H1 (cell line): Measurements from ENCODE around the gene HAND1. TPM values are rescaled to one million over a fixed set of nuclear protein-coding genes. Genes with fewer than 3 reads are reported as not detected.

Experiments
- CTCF ChIA-PET: fragments of 300-600 bp; sonication (Branson Sonifier 250); formaldehyde crosslinking; loops from one replicate; lab custom pipeline; 2021; ENCODE audit not compliant: partially characterized antibody; lab: Charles Lee
- POLR2A ChIA-PET: fragments of 300-600 bp; sonication (Branson Sonifier 250); formaldehyde crosslinking; loops from one replicate; lab custom pipeline; 2021; ENCODE audit warnings: inconsistent platforms; ENCODE audit not compliant: partially characterized antibody; lab: Charles Lee
- DNase-seq, 2 experiments: peaks; one replicate each; pipeline versions ENCODE4 v3.0.0 to v3.0.0-alpha.2; 2010 to 2022; ENCODE audit warnings: low spot score in 2 of 2, low read depth in 1 of 2, mixed read lengths in 1 of 2
- FAIRE-seq: peaks from 2 replicates; lab custom pipeline; 2011; peaks lifted over from hg19 to GRCh38; lab: Jason Lieb, UNC
- H2AFZ ChIP-seq: 2 replicates; pipeline ENCODE4 v1.8.1; 2012; ENCODE audit warnings: low read length, inconsistent platforms
- H2AK5ac ChIP-seq: 2 replicates; pipeline ENCODE4 v1.6.1; 2013; ENCODE audit warnings: low read depth, low read length
- H2BK120ac ChIP-seq: replicated peaks from 2 replicates; pipeline ENCODE3; 2013; ENCODE audit warnings: low read depth, low read length, inconsistent platforms
- H2BK12ac ChIP-seq: 2 replicates; pipeline ENCODE4 v1.6.1; 2013; ENCODE audit warnings: low read depth, low read length
- H2BK15ac ChIP-seq: 2 replicates; pipeline ENCODE4 v1.6.1; 2013; ENCODE audit warnings: low read length
- H2BK20ac ChIP-seq: 2 replicates; pipeline ENCODE4 v1.6.1; 2013; ENCODE audit warnings: low read length
- H2BK5ac ChIP-seq: 2 replicates; pipeline ENCODE4 v1.6.1; 2013; ENCODE audit warnings: low read depth, low read length
- H3K14ac ChIP-seq: 2 replicates; pipeline ENCODE4 v1.6.1; 2013; ENCODE audit warnings: inconsistent platforms; ENCODE audit not compliant: insufficient read length
- H3K18ac ChIP-seq: 2 replicates; pipeline ENCODE4 v1.6.1; 2013; ENCODE audit warnings: low read length; ENCODE audit errors: extremely low read depth
- H3K23ac ChIP-seq: 2 replicates; pipeline ENCODE4 v1.6.1; 2013; ENCODE audit warnings: inconsistent platforms; ENCODE audit not compliant: insufficient read length
- H3K23me2 ChIP-seq: 2 replicates; pipeline ENCODE4 v1.6.1; 2013; ENCODE audit warnings: low read depth, low read length
- H3K27ac ChIP-seq: 2 replicates; pipeline ENCODE4 v1.6.1; 2011; ENCODE audit warnings: low read depth, low read length, inconsistent platforms
- H3K27me3 ChIP-seq, 4 experiments: replicated peaks in 1 of 4; 1 replicate in 1 of 4; 2 replicates in 3 of 4; pipeline versions ENCODE4 v1.6.1 to v1.8.1; 2011 to 2013; ENCODE audit warnings: low read length in 3 of 4, mild to moderate bottlenecking in 3 of 4, inconsistent platforms in 2 of 4, mixed read lengths in 2 of 4, moderate library complexity in 1 of 4; ENCODE audit not compliant: control insufficient read depth in 3 of 4, insufficient read depth in 3 of 4; ENCODE audit errors: extremely low read depth in 1 of 4
- H3K36me3 ChIP-seq, 4 experiments: 2 replicates each; pipeline versions ENCODE4 v1.6.1 to v1.8.1; 2011 to 2013; ENCODE audit warnings: mild to moderate bottlenecking in 4 of 4, low read length in 3 of 4, moderate library complexity in 2 of 4, control low read depth in 1 of 4, inconsistent platforms in 1 of 4; ENCODE audit not compliant: insufficient read depth in 4 of 4, control insufficient read depth in 2 of 4
- H3K4ac ChIP-seq: replicated peaks from 2 replicates; pipeline ENCODE3; 2013; ENCODE audit warnings: low read length, low read depth, mixed read lengths, inconsistent platforms; ENCODE audit not compliant: insufficient read length
- H3K4me1 ChIP-seq, 4 experiments: replicated peaks in 1 of 4; 1 replicate in 1 of 4; 2 replicates in 3 of 4; pipeline versions ENCODE4 v1.6.1 to v1.8.1; 2011 to 2013; ENCODE audit warnings: low read length in 3 of 4, inconsistent platforms in 2 of 4, mixed read lengths in 1 of 4; ENCODE audit not compliant: insufficient read depth in 4 of 4, control insufficient read depth in 3 of 4
- H3K4me2 ChIP-seq, 2 experiments: 2 replicates each; pipeline versions ENCODE4 v1.6.1 to v1.8.1; 2011 to 2013; ENCODE audit warnings: low read depth in 2 of 2, low read length in 2 of 2, control low read depth in 1 of 2, inconsistent platforms in 1 of 2, mild to moderate bottlenecking in 1 of 2; ENCODE audit not compliant: insufficient read depth in 1 of 2
- H3K4me3 ChIP-seq, 4 experiments: fragments of 200-600, 300-600 bp in 1 of 4; sonication (generic), shearing (Covaris generic), sonication (Bioruptor Twin) in 1 of 4; 2 replicates each; pipeline versions ENCODE4 v1.5.1 to v1.8.1; 2011 to 2016; ENCODE audit warnings: low read length in 4 of 4, low read depth in 3 of 4, control low read depth in 2 of 4, inconsistent platforms in 2 of 4, mild to moderate bottlenecking in 2 of 4, mixed read lengths in 1 of 4, moderate library complexity in 1 of 4; ENCODE audit not compliant: insufficient read depth in 2 of 4; ENCODE audit errors: extremely low read depth in 1 of 4
- H3K56ac ChIP-seq: replicated peaks from 2 replicates; pipeline ENCODE3; 2013; ENCODE audit warnings: low read depth, mild to moderate bottlenecking, mixed read lengths, low read length, inconsistent platforms; ENCODE audit not compliant: insufficient read length
- H3K79me1 ChIP-seq: 2 replicates; pipeline ENCODE4 v1.6.1; 2013; ENCODE audit warnings: low read depth, low read length, control low read depth
- H3K79me2 ChIP-seq, 2 experiments: 2 replicates each; pipeline versions ENCODE4 v1.6.1 to v1.8.1; 2012 to 2013; ENCODE audit warnings: low read length in 2 of 2, mild to moderate bottlenecking in 2 of 2, inconsistent platforms in 1 of 2; ENCODE audit not compliant: insufficient read depth in 2 of 2, control insufficient read depth in 1 of 2
- H3K9ac ChIP-seq, 4 experiments: replicated peaks in 1 of 4; 1 replicate in 1 of 4; 2 replicates in 3 of 4; pipeline versions ENCODE4 v1.6.1 to v1.8.1; 2011 to 2013; ENCODE audit warnings: low read depth in 3 of 4, low read length in 3 of 4, control low read depth in 2 of 4, mild to moderate bottlenecking in 2 of 4, moderate library complexity in 2 of 4, inconsistent platforms in 1 of 4; ENCODE audit errors: extremely low read depth in 1 of 4
- H3K9me3 ChIP-seq, 2 experiments: 2 replicates each; pipeline versions ENCODE4 v1.6.1 to v1.8.1; 2012 to 2013; ENCODE audit warnings: mild to moderate bottlenecking in 2 of 2, moderate library complexity in 2 of 2, control low read depth in 1 of 2, inconsistent platforms in 1 of 2, low read depth in 1 of 2, low read length in 1 of 2, mixed read lengths in 1 of 2; ENCODE audit not compliant: insufficient read depth in 2 of 2
- H4K20me1 ChIP-seq, 2 experiments: replicated peaks in 1 of 2; 2 replicates each; pipeline versions ENCODE3 to v1.8.1; 2011 to 2013; ENCODE audit warnings: inconsistent platforms in 2 of 2, low read length in 2 of 2, mild to moderate bottlenecking in 1 of 2; ENCODE audit not compliant: insufficient read depth in 2 of 2, control insufficient read depth in 1 of 2
- H4K5ac ChIP-seq: 2 replicates; pipeline ENCODE4 v1.6.1; 2013; ENCODE audit warnings: low read length, low read depth, mixed read lengths, inconsistent platforms; ENCODE audit not compliant: insufficient read length
- H4K8ac ChIP-seq: 2 replicates; pipeline ENCODE4 v1.8.0; 2013; ENCODE audit warnings: mild to moderate bottlenecking, moderate library complexity, low read length, inconsistent platforms; ENCODE audit not compliant: insufficient read depth; ENCODE audit errors: extremely low read depth
- H4K91ac ChIP-seq: replicated peaks from 2 replicates; pipeline ENCODE3; 2013; ENCODE audit warnings: low read length, mixed read lengths, inconsistent platforms; ENCODE audit not compliant: insufficient read length
- CBX8 ChIP-seq: fragments of 300-800, 300-1000 bp; sonication (generic); IDR thresholded peaks from 2 replicates; pipeline ENCODE4 v1.7.1; 2016; ENCODE audit warnings: low read depth, low read length, borderline replicate concordance
- CEBPB ChIP-seq: IDR thresholded peaks from 2 replicates; pipeline ENCODE4 v1.6.1; 2012; ENCODE audit warnings: low read depth, low read length
- CHD1 ChIP-seq: IDR thresholded peaks from 2 replicates; pipeline ENCODE4 v1.6.1; 2012; ENCODE audit warnings: low read depth, low read length, improper control_type of control experiment
- CHD2 ChIP-seq: IDR thresholded peaks from 2 replicates; pipeline ENCODE4 v1.6.1; 2012; ENCODE audit warnings: low read length, improper control_type of control experiment
- CREB1 ChIP-seq: IDR thresholded peaks from 2 replicates; pipeline ENCODE4 v1.6.1; 2012; ENCODE audit warnings: inconsistent platforms
- EP300 ChIP-seq, 2 experiments: IDR thresholded peaks; 1 replicate in 1 of 2; 2 replicates in 1 of 2; pipeline ENCODE4 v1.6.1; 2011 to 2012; ENCODE audit warnings: low read depth in 2 of 2, low read length in 2 of 2, mild to moderate bottlenecking in 2 of 2, borderline replicate concordance in 1 of 2, inconsistent platforms in 1 of 2, moderate library complexity in 1 of 2
- GTF2F1 ChIP-seq: IDR thresholded peaks from 2 replicates; pipeline ENCODE4 v1.6.1; 2012; ENCODE audit warnings: low read depth, low read length, improper control_type of control experiment, borderline replicate concordance
- HDAC6 ChIP-seq: IDR thresholded peaks from one replicate; pipeline ENCODE4 v1.7.1; 2012; ENCODE audit warnings: low read depth, mild to moderate bottlenecking, inconsistent platforms, low read length, moderate library complexity
- JUN ChIP-seq: IDR thresholded peaks from 2 replicates; pipeline ENCODE4 v1.6.1; 2011; ENCODE audit warnings: low read depth, mild to moderate bottlenecking, improper control_type of control experiment, low read length
- KDM5A ChIP-seq: fragments of 200-600 bp; IDR thresholded peaks from 2 replicates; pipeline ENCODE4 v1.7.1; 2012; ENCODE audit warnings: mild to moderate bottlenecking, low read length, inconsistent platforms, mixed read lengths
- NRF1 ChIP-seq: IDR thresholded peaks from 2 replicates; pipeline ENCODE4 v1.6.1; 2011; ENCODE audit warnings: mild to moderate bottlenecking, low read depth, low read length, improper control_type of control experiment
- POU5F1 ChIP-seq: IDR thresholded peaks from 2 replicates; pipeline ENCODE4 v1.6.1; 2011; ENCODE audit warnings: low read depth, mild to moderate bottlenecking, low read length, moderate library complexity
- RAD21 ChIP-seq, 2 experiments: IDR thresholded peaks in 1 of 2; conservative IDR thresholded peaks in 1 of 2; 2 replicates each; pipeline ENCODE4 v1.6.1; 2011; ENCODE audit warnings: low read depth in 2 of 2, low read length in 2 of 2, improper control_type of control experiment in 1 of 2, inconsistent platforms in 1 of 2, mild to moderate bottlenecking in 1 of 2, moderate library complexity in 1 of 2
- SIN3A ChIP-seq, 2 experiments: IDR thresholded peaks in 1 of 2; conservative IDR thresholded peaks in 1 of 2; 2 replicates each; pipeline ENCODE4 v1.6.1; 2011 to 2012; ENCODE audit warnings: low read length in 2 of 2, improper control_type of control experiment in 1 of 2, low read depth in 1 of 2, mild to moderate bottlenecking in 1 of 2
- SP2 ChIP-seq: IDR thresholded peaks from 2 replicates; pipeline ENCODE4 v1.6.1; 2012; ENCODE audit warnings: mild to moderate bottlenecking, low read length, inconsistent platforms
- WGBS, 2 experiments: shearing (Covaris generic) in 1 of 2; methylation state at CpG; one replicate each; pipeline versions ENCODE4 v1.1.6 to v1.1.7; 2013 to 2015; ENCODE audit warnings: low lambda C conversion rate in 2 of 2, mixed read lengths in 2 of 2, inconsistent platforms in 1 of 2, low coverage in 1 of 2, missing lambda C conversion rate in 1 of 2; ENCODE audit not compliant: insufficient replicate concordance in 2 of 2, insufficient coverage in 1 of 2, insufficient read length in 1 of 2; ENCODE audit errors: extremely low coverage in 1 of 2, missing lambda C conversion rate in 1 of 2; 5-methylcytosine and 5-hydroxymethylcytosine counted together
- polyA plus RNA-seq, 7 experiments: library from polyadenylated mRNA; depleted of rRNA in 3 of 7; stranded (reverse) in 5 of 7; unstranded in 2 of 7; fragments of >200 nt in 5 of 7; fragments of 200-250 nt in 2 of 7; gene quantifications; 1 replicate in 5 of 7; 2 replicates in 1 of 7; 4 replicates in 1 of 7; pipeline versions ENCODE4 v1.2.1 to v1.2.3, GENCODE V29; 2011 to 2013; ENCODE audit warnings: missing spikeins in 2 of 7, mixed read lengths in 2 of 7
- total RNA-seq: library from RNA; stranded (reverse); fragmentation: NEBNext Ultra II Directional; extraction: Animal tissue kit (Norgen Biotek cat#: 25700); gene quantifications from 2 replicates; pipeline ENCODE4 v1.2.1, GENCODE V29; 2021

The HAND1 gene
- total and polyA plus RNA-seq, 2 of the 8 experiments (the other 6 are each of a cell fraction or from before 2014, with no cell fraction given) = 0.06 TPM; not detected in 1

DNA sequence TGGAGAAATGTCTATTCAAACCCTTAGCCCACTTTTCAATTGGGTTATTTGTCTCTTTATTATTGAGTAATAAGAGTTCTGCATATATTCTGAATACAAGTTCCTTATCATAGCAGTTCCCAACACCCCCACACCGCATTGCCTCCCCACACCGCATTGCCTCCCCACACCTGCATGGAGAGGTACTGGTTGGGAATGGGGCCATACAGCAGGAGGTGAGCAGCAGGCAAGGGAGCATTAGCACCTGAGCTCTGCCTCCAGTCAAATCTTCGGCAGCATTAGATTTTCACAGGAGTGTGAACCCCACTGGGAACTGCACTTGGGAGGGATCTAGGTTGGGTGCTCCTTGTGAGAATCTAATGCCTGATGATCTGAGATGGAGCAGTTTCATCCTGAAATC is 42.8 kb downstream of the HAND1 start:
- H3K9ac ChIP-seq = no peak overlapping the region
- no peak overlapping the region for H2BK12ac ChIP-seq
- H2BK120ac ChIP-seq = no peak overlapping the region
- no peak overlapping the region for H3K56ac ChIP-seq
- H2BK5ac ChIP-seq = no peak overlapping the region
- H3K23ac ChIP-seq = no peak overlapping the region
- H2BK20ac ChIP-seq = no peak overlapping the region
- H3K4me1 ChIP-seq = no peaks in the 10 kb centered on the region
- FAIRE-seq = no peak
- POLR2A ChIA-PET = no interaction called here
- H4K5ac ChIP-seq = no peak overlapping the region
- H3K9me3 ChIP-seq = peaks cover 3% of the 10 kb centered on the region in 2 experiments; a peak in 1 of 4 replicates
- CTCF ChIA-PET = interaction anchor here (0.6 kb wide), 1 partner anchor 33 kb away, joined by 3 read pairs; no protein-coding TSS in a partner anchor
- H3K14ac ChIP-seq = no peak overlapping the region
- H2AK5ac ChIP-seq = no peak overlapping the region
- H3K4me3 ChIP-seq = no peak overlapping the region
- no peaks in the 10 kb centered on the region for H3K79me1 ChIP-seq
- no peak overlapping the region for H2AFZ ChIP-seq
- H3K27ac ChIP-seq = no peak overlapping the region
- H4K20me1 ChIP-seq = no peaks in the 10 kb centered on the region
- no peak overlapping the region for H2BK15ac ChIP-seq
- no peaks in the 10 kb centered on the region for H3K23me2 ChIP-seq
- H3K27me3 ChIP-seq = no peaks in the 10 kb centered on the region
- peaks cover 0 to 26% (median 10%) of the 10 kb centered on the region in 4 experiments; a peak in 7 of 8 replicates for H3K36me3 ChIP-seq
- no peak for DNase-seq
- no peak overlapping the region for H4K8ac ChIP-seq
- no peak overlapping the region for H3K18ac ChIP-seq
- H3K4me2 ChIP-seq = no peak overlapping the region
- H4K91ac ChIP-seq = no peak overlapping the region
- no peaks in the 10 kb centered on the region for H3K79me2 ChIP-seq
- H3K4ac ChIP-seq = no peak overlapping the region
- 93% methylated on average over 3 of the region's 3 CpGs; no CpG with 5 or more reads in 1 of the 2 experiments for WGBS, 2 experiments
- TF ChIP-seq SP2 (no peak), CHD1 (no peak), EP300 (IDR thresholded peaks at IDR 0.05; ENCODE audit: borderline replicate concordance in 1 of 2, low read depth in 2 of 2, low read length in 2 of 2) (no peak), KDM5A (no peak), CREB1 (no peak), GTF2F1 (no peak), CEBPB (no peak), NRF1 (no peak), CBX8 (no peak), SIN3A (conservative IDR thresholded peaks at IDR 0.05 in 1 of 2, IDR thresholded peaks at IDR 0.05 in 1 of 2; ENCODE audit: low read depth in 1 of 2, low read length in 2 of 2) (no peak), POU5F1 (no peak), JUN (no peak), RAD21 (IDR thresholded peaks at IDR 0.05 in 1 of 2, conservative IDR thresholded peaks at IDR 0.05 in 1 of 2; ENCODE audit: low read depth in 2 of 2, low read length in 2 of 2) (no peak), CHD2 (no peak), HDAC6 (no peak)
